Stomach smooth muscle (tissue), 2 donors: ENCODE data around the gene INTS2.
"Not testable (repeated sequence)": the region's sequence is repeated elsewhere in the genome, so short reads cannot be mapped to it uniquely, and the experiment has no call there.

ENCODE experiments used
- H3K27ac ChIP-seq: one replicate; pipeline ENCODE4 v1.7.0; 2013; ENCODE audit warnings: mild to moderate bottlenecking, low read length, inconsistent platforms
- H3K27me3 ChIP-seq, 2 donors: one replicate each; pipeline ENCODE4 v1.7.0; 2013; ENCODE audit warnings: low read length in 2 of 2; ENCODE audit not compliant: insufficient read depth in 2 of 2, control insufficient read depth in 1 of 2
- H3K36me3 ChIP-seq, 2 donors: one replicate each; pipeline ENCODE4 v1.7.0; 2013; ENCODE audit warnings: low read length in 2 of 2; ENCODE audit not compliant: control insufficient read depth in 2 of 2, insufficient read depth in 2 of 2
- H3K4me1 ChIP-seq: one replicate; pipeline ENCODE4 v1.7.0; 2013; ENCODE audit warnings: low read length; ENCODE audit not compliant: control insufficient read depth, insufficient read depth
- H3K4me3 ChIP-seq, 2 donors: one replicate each; pipeline ENCODE4 v1.7.0; 2013; ENCODE audit warnings: low read length in 2 of 2
- H3K9ac ChIP-seq, 2 donors: one replicate each; pipeline ENCODE4 v1.7.0; 2013; ENCODE audit warnings: low read length in 2 of 2, mild to moderate bottlenecking in 1 of 2
- H3K9me3 ChIP-seq, 2 donors: one replicate each; pipeline ENCODE4 v1.7.0; 2013; ENCODE audit warnings: low read length in 2 of 2; ENCODE audit not compliant: control insufficient read depth in 2 of 2
- donor health status: healthy.
- donor health status: Pancreatic carcinoma.

The INTS2 gene

DNA sequence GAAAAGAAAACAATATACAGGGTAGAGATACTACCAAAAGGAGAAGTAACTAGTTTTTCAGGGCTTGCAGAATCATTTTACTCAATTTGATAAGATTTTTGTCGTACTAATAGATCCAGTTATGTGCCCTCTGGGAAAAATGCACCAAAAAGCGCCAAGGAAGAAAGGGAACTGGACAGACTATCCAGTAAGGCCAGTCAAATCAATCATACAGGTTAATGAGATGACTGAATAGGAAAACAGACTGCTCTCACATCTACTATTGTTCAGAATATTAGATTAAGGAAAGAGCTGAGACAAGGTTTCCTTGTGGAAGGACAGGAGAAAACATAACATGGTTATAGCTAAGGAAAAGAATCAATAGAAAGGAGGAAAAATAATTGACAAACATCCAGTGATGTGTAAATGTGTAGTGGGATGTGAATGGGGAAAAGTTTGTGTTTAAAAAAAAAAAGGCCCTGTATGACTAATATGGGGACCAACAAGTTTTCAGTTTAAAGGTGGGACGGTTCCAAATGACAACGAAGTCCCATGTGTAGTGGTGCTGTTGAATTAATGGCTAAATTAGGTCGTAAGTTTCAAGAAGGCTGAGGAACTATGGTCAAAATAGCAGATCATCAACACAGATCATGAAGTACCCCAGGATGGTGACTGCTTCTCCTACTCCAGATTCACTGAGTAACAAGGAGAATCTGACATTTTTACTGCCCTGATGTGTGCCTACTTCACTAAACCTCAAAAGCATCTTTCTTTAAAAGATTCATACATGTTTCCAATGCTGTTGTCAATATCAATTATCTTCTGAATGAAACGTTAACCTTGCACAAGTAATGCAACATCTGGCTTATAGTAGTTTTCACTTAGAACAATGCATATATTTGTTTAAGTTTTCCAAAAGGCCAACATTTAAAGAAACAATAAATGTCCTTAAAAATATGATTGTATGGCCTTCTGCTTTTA lies 105.2 kb downstream of the INTS2 start:
- Histone ChIP-seq H3K4me3 (no peak overlapping the region), H3K36me3 (no peaks in the 10 kb centered on the region), H3K9ac (no peak overlapping the region), H3K27ac (no peak overlapping the region), H3K27me3 (no peaks in the 10 kb centered on the region), H3K9me3 (no peaks in the 10 kb centered on the region), H3K4me1 (no peaks in the 10 kb centered on the region)

DNA sequence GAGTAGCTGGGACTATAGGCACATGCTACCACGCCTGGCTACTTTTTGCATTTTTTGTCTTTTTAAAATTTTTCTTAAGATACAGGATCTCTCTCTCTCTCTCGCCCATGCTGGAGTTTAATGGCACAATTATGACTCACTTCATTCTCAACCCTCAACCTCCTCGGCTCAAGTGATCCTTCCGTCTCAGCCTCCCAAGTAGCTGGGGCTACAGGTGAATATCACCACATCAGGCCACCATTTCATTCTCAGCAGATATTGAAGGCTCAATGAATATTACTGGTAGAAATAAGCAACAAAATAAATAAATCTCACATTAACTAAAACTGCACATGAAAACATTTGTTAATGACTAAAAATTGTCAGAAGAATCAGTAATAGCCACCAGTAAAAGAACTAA lies 106.1 kb downstream of the INTS2 start:
- no peak overlapping the region for H3K27ac ChIP-seq
- no peaks in the 10 kb centered on the region for H3K9me3 ChIP-seq
- H3K4me3 ChIP-seq: no peak overlapping the region
- no peaks in the 10 kb centered on the region for H3K27me3 ChIP-seq
- H3K36me3 ChIP-seq: no peaks in the 10 kb centered on the region
- no peak overlapping the region for H3K9ac ChIP-seq
- H3K4me1 ChIP-seq: no peaks in the 10 kb centered on the region

DNA sequence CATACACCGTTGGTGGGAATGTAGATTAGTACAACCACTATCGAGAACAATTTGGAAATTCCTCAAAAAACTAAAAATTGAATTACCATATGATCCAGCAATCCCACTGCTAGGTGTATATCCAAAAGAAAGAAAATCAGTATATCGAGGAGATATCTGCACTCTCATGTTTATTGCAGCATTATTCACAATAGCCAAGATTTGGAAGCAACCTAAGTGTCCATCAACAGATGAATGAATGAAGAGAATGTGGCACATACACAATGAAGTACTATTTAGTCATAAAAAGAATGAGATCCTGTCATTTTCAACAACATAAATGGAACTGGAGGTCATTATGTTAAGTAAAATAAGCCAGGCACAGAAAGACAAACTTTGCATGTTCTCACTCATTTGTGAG lies 108.5 kb downstream of the INTS2 start:
- not testable (repeated sequence) for H3K27ac ChIP-seq, H3K27me3 ChIP-seq, H3K9ac ChIP-seq, H3K4me1 ChIP-seq, H3K9me3 ChIP-seq, H3K4me3 ChIP-seq, H3K36me3 ChIP-seq

DNA sequence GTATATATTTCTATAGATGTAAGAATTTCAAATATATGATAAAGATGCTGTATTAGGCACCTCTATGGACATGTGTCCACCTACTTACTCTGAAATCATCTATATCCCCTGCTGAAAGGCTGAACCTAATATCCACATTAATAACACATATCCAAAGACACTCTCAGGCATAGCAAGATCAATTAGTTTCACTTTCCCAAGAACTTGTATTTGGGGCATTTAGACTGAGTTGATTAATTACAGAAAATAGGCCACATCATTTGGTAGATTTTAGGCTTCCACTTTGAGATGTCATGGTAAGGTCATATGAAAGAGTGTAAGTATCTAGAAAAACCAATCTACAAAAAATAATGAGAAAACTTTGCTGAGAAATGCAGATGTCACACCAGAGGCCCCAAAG lies 109.6 kb downstream of the INTS2 start:
- no peaks in the 10 kb centered on the region for H3K27me3 ChIP-seq
- no peak overlapping the region for H3K27ac ChIP-seq
- H3K36me3 ChIP-seq: no peaks in the 10 kb centered on the region
- no peak overlapping the region for H3K4me3 ChIP-seq
- H3K9me3 ChIP-seq: no peaks in the 10 kb centered on the region
- no peaks in the 10 kb centered on the region for H3K4me1 ChIP-seq
- no peak overlapping the region for H3K9ac ChIP-seq

DNA sequence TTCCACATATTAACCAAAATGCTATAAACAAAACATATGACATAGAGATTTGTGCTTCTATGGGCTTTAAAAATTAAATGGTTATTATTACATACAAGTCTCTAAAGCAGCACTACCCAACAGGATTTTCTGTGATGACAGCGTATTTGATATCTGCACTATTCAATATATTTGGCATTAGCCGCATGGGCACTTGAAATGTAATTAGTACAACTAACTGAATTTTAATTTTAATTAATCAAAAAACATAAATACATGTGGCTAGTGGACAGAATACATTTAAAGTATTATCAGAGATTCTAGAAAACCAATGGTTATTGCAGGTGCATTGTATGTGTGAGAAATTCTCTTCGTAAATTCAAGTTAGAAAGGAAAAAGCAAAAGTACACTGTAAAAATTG lies 110.3 kb downstream of the INTS2 start:
- no peaks in the 10 kb centered on the region for H3K9me3 ChIP-seq
- H3K36me3 ChIP-seq: no peaks in the 10 kb centered on the region
- H3K27me3 ChIP-seq: no peaks in the 10 kb centered on the region
- H3K27ac ChIP-seq: no peak overlapping the region
- no peak overlapping the region for H3K9ac ChIP-seq
- H3K4me3 ChIP-seq: no peak overlapping the region
- no peaks in the 10 kb centered on the region for H3K4me1 ChIP-seq

DNA sequence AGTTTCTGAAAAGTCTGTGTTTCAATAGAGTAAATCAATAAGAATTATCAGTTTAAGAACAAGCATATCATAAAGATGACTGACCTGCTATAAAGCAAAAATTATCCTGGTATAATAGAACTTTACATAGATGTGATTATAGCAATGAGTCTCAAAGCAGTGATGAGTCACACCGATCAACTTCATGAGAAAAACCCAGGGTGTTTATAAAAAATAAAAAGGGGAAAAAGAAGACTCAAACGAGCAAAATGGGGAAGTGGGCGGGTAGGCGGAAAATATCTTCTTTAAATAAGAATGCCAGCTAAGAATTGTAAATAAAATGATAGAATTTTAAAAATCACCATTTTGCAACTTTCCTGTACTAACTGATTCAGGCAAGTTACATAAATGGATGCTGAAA lies 111.2 kb downstream of the INTS2 start:
- no peak overlapping the region for H3K27ac ChIP-seq
- no peaks in the 10 kb centered on the region for H3K4me1 ChIP-seq

DNA sequence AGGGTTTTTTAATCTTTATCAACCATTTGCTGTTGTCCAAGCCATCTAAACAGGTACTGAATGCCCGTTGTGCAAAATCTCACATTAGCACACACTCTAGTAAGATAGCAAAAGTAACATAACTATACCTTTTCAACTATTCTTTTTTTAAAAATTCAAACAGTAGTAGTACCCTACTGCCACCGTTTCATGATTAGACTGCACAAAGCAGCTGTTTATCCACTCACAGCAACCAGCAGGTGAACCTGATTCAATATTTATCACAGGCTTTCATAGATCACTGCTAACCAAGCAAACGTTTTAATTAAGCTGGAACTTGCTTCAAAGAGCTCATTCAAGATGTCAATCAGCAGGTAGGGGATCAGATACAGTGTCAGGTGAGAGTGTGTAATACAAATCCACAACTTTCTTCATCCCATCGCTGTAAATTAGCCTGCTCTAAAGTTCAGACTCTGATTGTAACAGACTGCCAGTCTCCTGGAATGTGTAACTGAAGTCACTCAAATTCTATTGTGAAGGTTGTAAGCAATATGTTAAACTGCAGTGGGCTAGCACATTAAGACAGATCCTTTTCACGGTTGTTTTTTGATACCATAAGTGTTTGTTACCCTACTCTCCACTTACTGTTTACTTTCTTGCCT lies 111.8 kb downstream of the INTS2 start:
- Histone ChIP-seq H3K36me3 (no peaks in the 10 kb centered on the region), H3K4me3 (no peak overlapping the region), H3K4me1 (no peaks in the 10 kb centered on the region), H3K9me3 (no peaks in the 10 kb centered on the region), H3K27ac (no peak overlapping the region), H3K9ac (no peak overlapping the region), H3K27me3 (no peaks in the 10 kb centered on the region)

More for the DNA sequence above, 111.2 kb downstream of the INTS2 start:
- no peaks in the 10 kb centered on the region for H3K9me3 ChIP-seq
- H3K4me3 ChIP-seq: no peak overlapping the region
- no peak overlapping the region for H3K9ac ChIP-seq
- H3K36me3 ChIP-seq: no peaks in the 10 kb centered on the region
- no peaks in the 10 kb centered on the region for H3K27me3 ChIP-seq
